Activated naive CD4-positive, alpha-beta T cell treated with anti-CD3 and anti-CD28 coated beads, Interleukin-2, amount 50 U/mL, for 72 hours (primary cell): Measurements from ENCODE around the gene KIF26B. TPM values are rescaled to one million over a fixed set of nuclear protein-coding genes. Genes with fewer than 3 reads are reported as not detected.

Experiments
- ATAC-seq, 2 donors: fragments of 150-1000 bp; cut with Tn5 transposase; 2 replicates each; pipeline ENCODE4 v1.10.0; 2021; ENCODE audit warnings: mild to moderate bottlenecking in 2 of 2, moderate library complexity in 2 of 2
- DNase-seq, 2 donors: peaks; one replicate each; pipeline ENCODE4 v3.0.0; 2021 to 2022; ENCODE audit warnings: low spot score in 2 of 2
- H3K27ac Mint-ChIP-seq, 2 donors: one replicate each; pipeline ENCODE4 v1.8.0; 2022; ENCODE audit warnings: mild to moderate bottlenecking in 2 of 2, mixed read lengths in 2 of 2
- H3K36me3 Mint-ChIP-seq, 2 donors: one replicate each; pipeline ENCODE4 v1.8.0; 2022; ENCODE audit warnings: mixed read lengths in 2 of 2
- H3K9me3 Mint-ChIP-seq, 2 donors: one replicate each; pipeline ENCODE4 v1.8.0; 2022; ENCODE audit warnings: mixed read lengths in 2 of 2
- total RNA-seq, 2 donors: library from RNA; stranded (reverse); gene quantifications; one replicate each; pipeline ENCODE4 v1.2.3, GENCODE V29; 2022

The KIF26B gene
- total RNA-seq, 2 donors from 2014 or later, result 0.16 to 0.25 TPM

GRCh38 chr1:245180496-245181157, 25.8 kb downstream of the KIF26B start:
- H3K36me3 Mint-ChIP-seq, result no peaks in the 10 kb centered on the region
- no peaks in the 10 kb centered on the region for H3K9me3 Mint-ChIP-seq
- no peak for DNase-seq
- no peak overlapping the region for H3K27ac Mint-ChIP-seq
- no peak for ATAC-seq

GRCh38 chr1:245181158-245181517, 26.4 kb downstream of the KIF26B start:
- no peak overlapping the region for H3K27ac Mint-ChIP-seq
- H3K9me3 Mint-ChIP-seq, result no peaks in the 10 kb centered on the region
- ATAC-seq (no peak), DNase-seq (no peak)
- no peaks in the 10 kb centered on the region for H3K36me3 Mint-ChIP-seq

- H3K9me3 Mint-ChIP-seq, result peaks cover 0 to under 1% of the 10 kb centered on the region in 2 donors
- ATAC-seq, result no peak
- H3K36me3 Mint-ChIP-seq, result no peaks in the 10 kb centered on the region
- DNase-seq, result no peak
- no peak overlapping the region for H3K27ac Mint-ChIP-seq
Measured at GRCh38 chr1:245182028-245182427, 27.2 kb downstream of the KIF26B start.

GRCh38 chr1:245183429-245183828, 28.6 kb downstream of the KIF26B start:
- Mint-ChIP-seq H3K27ac (no peak overlapping the region), H3K9me3 (peaks cover 0 to 5% of the 10 kb centered on the region in 2 donors), H3K36me3 (no peaks in the 10 kb centered on the region)
- ATAC-seq, result no peak
- no peak for DNase-seq

- no peaks in the 10 kb centered on the region for H3K36me3 Mint-ChIP-seq
- peaks cover 0 to 5% of the 10 kb centered on the region in 2 donors for H3K9me3 Mint-ChIP-seq
- no peak for DNase-seq
- ATAC-seq, result no peak
- no peak overlapping the region for H3K27ac Mint-ChIP-seq
Measured at GRCh38 chr1:245184779-245185178, 30.0 kb downstream of the KIF26B start.

GRCh38 chr1:245188403-245188802, 33.6 kb downstream of the KIF26B start:
- ATAC-seq (no peak), DNase-seq (no peak)
- Mint-ChIP-seq H3K9me3 (peaks cover 0 to 5% of the 10 kb centered on the region in 2 donors), H3K36me3 (no peaks in the 10 kb centered on the region), H3K27ac (no peak overlapping the region)

GRCh38 chr1:245195398-245195797, 40.6 kb downstream of the KIF26B start:
- H3K36me3 Mint-ChIP-seq, result no peaks in the 10 kb centered on the region
- ATAC-seq (no peak), DNase-seq (no peak)
- H3K9me3 Mint-ChIP-seq, result no peaks in the 10 kb centered on the region
- H3K27ac Mint-ChIP-seq, result no peak overlapping the region

GRCh38 chr1:245197121-245197520, 42.3 kb downstream of the KIF26B start:
- no peak overlapping the region for H3K27ac Mint-ChIP-seq
- ATAC-seq, result no peak
- DNase-seq, result no peak
- H3K36me3 Mint-ChIP-seq, result no peaks in the 10 kb centered on the region
- H3K9me3 Mint-ChIP-seq, result no peaks in the 10 kb centered on the region

- DNase-seq (no peak), ATAC-seq (no peak)
- Mint-ChIP-seq H3K9me3 (no peaks in the 10 kb centered on the region), H3K27ac (no peak overlapping the region), H3K36me3 (no peaks in the 10 kb centered on the region)
Measured at GRCh38 chr1:245197911-245198379, 43.2 kb downstream of the KIF26B start.

GRCh38 chr1:245198748-245199516, 44.1 kb downstream of the KIF26B start:
- H3K36me3 Mint-ChIP-seq, result no peaks in the 10 kb centered on the region
- H3K9me3 Mint-ChIP-seq, result no peaks in the 10 kb centered on the region
- no peak for DNase-seq
- ATAC-seq, result no peak
- H3K27ac Mint-ChIP-seq, result no peak overlapping the region

- no peak for ATAC-seq
- Mint-ChIP-seq H3K36me3 (no peaks in the 10 kb centered on the region), H3K27ac (no peak overlapping the region), H3K9me3 (no peaks in the 10 kb centered on the region)
- no peak for DNase-seq
Measured at GRCh38 chr1:245200146-245200545, 45.4 kb downstream of the KIF26B start.

- H3K27ac Mint-ChIP-seq, result no peak overlapping the region
Measured at GRCh38 chr1:245201201-245201600, 46.4 kb downstream of the KIF26B start.

GRCh38 chr1:245201827-245202226, 47.0 kb downstream of the KIF26B start:
- peaks cover 5 to 8% of the 10 kb centered on the region in 2 donors for H3K9me3 Mint-ChIP-seq
- H3K36me3 Mint-ChIP-seq, result peaks cover under 1 to 8% of the 10 kb centered on the region in 2 donors
- no peak for ATAC-seq
- no peak for DNase-seq
- H3K27ac Mint-ChIP-seq, result peak overlapping the region in 1 of 2 donors; percentile 32

More at GRCh38 chr1:245201201-245201600, 46.4 kb downstream of the KIF26B start:
- no peak for DNase-seq
- H3K36me3 Mint-ChIP-seq, result peaks cover 0 to 1% of the 10 kb centered on the region in 2 donors
- peaks cover under 1 to 1% of the 10 kb centered on the region in 2 donors for H3K9me3 Mint-ChIP-seq
- no peak for ATAC-seq

- ATAC-seq, result no peak
- DNase-seq, result no peak
- peaks cover 9 to 13% of the 10 kb centered on the region in 2 donors for H3K9me3 Mint-ChIP-seq
- peaks cover 13 to 17% of the 10 kb centered on the region in 2 donors for H3K36me3 Mint-ChIP-seq
- no peak overlapping the region for H3K27ac Mint-ChIP-seq
Measured at GRCh38 chr1:245205396-245205795, 50.6 kb downstream of the KIF26B start.

- DNase-seq, result no peak
- ATAC-seq, result no peak
- H3K36me3 Mint-ChIP-seq, result peaks cover 13 to 17% of the 10 kb centered on the region in 2 donors
- H3K27ac Mint-ChIP-seq, result no peak overlapping the region
- peaks cover 9 to 13% of the 10 kb centered on the region in 2 donors for H3K9me3 Mint-ChIP-seq
Measured at GRCh38 chr1:245205864-245206263, 51.1 kb downstream of the KIF26B start.

GRCh38 chr1:245207056-245207638, 52.4 kb downstream of the KIF26B start:
- Mint-ChIP-seq H3K27ac (no peak overlapping the region), H3K36me3 (peaks cover 13 to 17% of the 10 kb centered on the region in 2 donors), H3K9me3 (peaks cover 9 to 13% of the 10 kb centered on the region in 2 donors)
- DNase-seq (no peak), ATAC-seq (no peak)

- DNase-seq (no peak), ATAC-seq (no peak)
- no peak overlapping the region for H3K27ac Mint-ChIP-seq
- peaks cover 13 to 17% of the 10 kb centered on the region in 2 donors for H3K36me3 Mint-ChIP-seq
- H3K9me3 Mint-ChIP-seq, result peaks cover 9 to 13% of the 10 kb centered on the region in 2 donors
Measured at GRCh38 chr1:245207801-245208200, 53.0 kb downstream of the KIF26B start.
